Activated T-helper 2 cell treated with anti-CD3 and anti-CD28 coated beads, Interferon-gamma antibody, Interleukin-2, Interleukin-4, amounts not matched to agents 10 μg/mL and 5 μg/mL and 100 μg/mL, durations not matched to agents 14 hours and 24 hours and 36 hours (primary cell): ENCODE measurements around the gene MYORG. TPM values are rescaled to one million over a fixed set of nuclear protein-coding genes. Genes with fewer than 3 reads are reported as not detected.

Experiments
- DNase-seq: peaks from one replicate; pipeline ENCODE4 v3.0.0; 2021; ENCODE audit warnings: low spot score
- H3K27ac Mint-ChIP-seq: one replicate; pipeline ENCODE4 v1.8.0; 2021; ENCODE audit warnings: mixed read lengths
- H3K27me3 Mint-ChIP-seq: one replicate; pipeline ENCODE4 v1.8.0; 2021; ENCODE audit warnings: low read depth, mixed read lengths
- H3K36me3 Mint-ChIP-seq: one replicate; pipeline ENCODE4 v1.8.0; 2021; ENCODE audit warnings: low read depth, mixed read lengths
- H3K4me1 Mint-ChIP-seq: one replicate; pipeline ENCODE4 v1.8.0; 2021; ENCODE audit warnings: low read depth, mixed read lengths
- H3K4me3 Mint-ChIP-seq: one replicate; pipeline ENCODE4 v1.8.0; 2021; ENCODE audit warnings: low read depth, mild to moderate bottlenecking, moderate library complexity, mixed read lengths
- H3K9me3 Mint-ChIP-seq: one replicate; pipeline ENCODE4 v1.8.0; 2021; ENCODE audit warnings: mixed read lengths
- intact Hi-C: fragments of 100-400 bp; cut with micrococcal nuclease; formaldehyde crosslinking; loops from one replicate; pipeline ENCODE4 v1.15.1; 2023
- total RNA-seq: library from RNA; stranded (reverse); gene quantifications from 2 replicates; pipeline ENCODE4 v1.2.3, GENCODE V29; 2022

Gene MYORG
- total RNA-seq, 1 donor from 2014 or later: 1.6 TPM

GRCh38 chr9:34333836-34334235, 42.9 kb downstream of the MYORG start:
- Mint-ChIP-seq H3K4me1 (peaks cover 25% of the 10 kb centered on the region), H3K4me3 (no peak overlapping the region), H3K36me3 (peaks cover 8% of the 10 kb centered on the region), H3K9me3 (no peaks in the 10 kb centered on the region), H3K27ac (no peak overlapping the region), H3K27me3 (no peaks in the 10 kb centered on the region)
- no peak for DNase-seq
- intact Hi-C loops: loop anchor here (5.0 kb wide), 1 partner anchor 278 kb away; the partner anchor contains the start of gene RPP25L

GRCh38 chr9:34332076-34332964, 44.4 kb downstream of the MYORG start:
- no peak for DNase-seq
- intact Hi-C loops: loop anchor here (5.0 kb wide), 1 partner anchor 280 kb away; the partner anchor contains the start of gene RPP25L
- peaks cover 4% of the 10 kb centered on the region for H3K36me3 Mint-ChIP-seq
- H3K27me3 Mint-ChIP-seq: no peaks in the 10 kb centered on the region
- H3K27ac Mint-ChIP-seq: no peak overlapping the region
- no peaks in the 10 kb centered on the region for H3K9me3 Mint-ChIP-seq
- H3K4me3 Mint-ChIP-seq: peak overlapping the region; percentile 1
- peaks cover 32% of the 10 kb centered on the region for H3K4me1 Mint-ChIP-seq

GRCh38 chr9:34331196-34331595, 45.5 kb downstream of the MYORG start:
- Mint-ChIP-seq H3K4me3 (peak overlapping the region; percentile 31), H3K36me3 (peaks cover 4% of the 10 kb centered on the region), H3K27me3 (no peaks in the 10 kb centered on the region), H3K4me1 (peaks cover 38% of the 10 kb centered on the region), H3K27ac (peak overlapping the region; percentile 1), H3K9me3 (no peaks in the 10 kb centered on the region)
- no peak for DNase-seq
- intact Hi-C loops: loop anchor here (5.0 kb wide), 1 partner anchor 281 kb away; the partner anchor contains the start of gene RPP25L

GRCh38 chr9:34328987-34329832, 47.5 kb downstream of the MYORG start, which contains the start of the genes KIF24 and NUDT2:
Gene KIF24 (minus strand): TSS chr9:34329268. CDS start chr9:34311346, 17,922 bp downstream.
Gene NUDT2 (plus strand): TSS chr9:34329569. CDS start chr9:34339040, 9,471 bp downstream.
- no peaks in the 10 kb centered on the region for H3K36me3 Mint-ChIP-seq
- H3K27me3 Mint-ChIP-seq: no peaks in the 10 kb centered on the region
- peak within 1 kb of the TSS; percentile 98 for H3K4me3 Mint-ChIP-seq
- peak; percentile 97 for DNase-seq
- intact Hi-C loops: loop anchor here (1.0 kb wide), 4 partner anchors 50 to 206 kb away; partner anchors contain the start of genes DCAF12 and UBAP1
- H3K4me1 Mint-ChIP-seq: peaks cover 34% of the 10 kb centered on the region
- no peaks in the 10 kb centered on the region for H3K9me3 Mint-ChIP-seq
- peak within 1 kb of the TSS; percentile 94 for H3K27ac Mint-ChIP-seq

GRCh38 chr9:34328500-34328986, 48.2 kb downstream of the MYORG start:
- Mint-ChIP-seq H3K4me3 (peak overlapping the region; percentile 98), H3K36me3 (no peaks in the 10 kb centered on the region), H3K9me3 (no peaks in the 10 kb centered on the region), H3K27me3 (no peaks in the 10 kb centered on the region), H3K4me1 (peaks cover 34% of the 10 kb centered on the region), H3K27ac (peak overlapping the region; percentile 94)
- no peak for DNase-seq
- intact Hi-C loops: loop anchor here (1.0 kb wide), 1 partner anchor 205 kb away; no protein-coding TSS in a partner anchor

GRCh38 chr9:34326690-34327089, 50.0 kb downstream of the MYORG start:
- Mint-ChIP-seq H3K9me3 (no peaks in the 10 kb centered on the region), H3K27ac (no peak overlapping the region), H3K4me1 (peaks cover 22% of the 10 kb centered on the region), H3K4me3 (no peak overlapping the region), H3K36me3 (no peaks in the 10 kb centered on the region), H3K27me3 (no peaks in the 10 kb centered on the region)
- no peak for DNase-seq
- intact Hi-C loops: no loop called here

- DNase-seq: no peak
- Mint-ChIP-seq H3K4me1 (peaks cover 11% of the 10 kb centered on the region), H3K36me3 (no peaks in the 10 kb centered on the region), H3K4me3 (no peak overlapping the region), H3K27ac (no peak overlapping the region), H3K27me3 (no peaks in the 10 kb centered on the region), H3K9me3 (no peaks in the 10 kb centered on the region)
- intact Hi-C loops: no loop called here
Observed at GRCh38 chr9:34322899-34323591, 53.7 kb downstream of the MYORG start.

- no peaks in the 10 kb centered on the region for H3K27me3 Mint-ChIP-seq
- H3K36me3 Mint-ChIP-seq: no peaks in the 10 kb centered on the region
- no peak overlapping the region for H3K4me3 Mint-ChIP-seq
- no peaks in the 10 kb centered on the region for H3K9me3 Mint-ChIP-seq
- intact Hi-C loops: no loop called here
- H3K4me1 Mint-ChIP-seq: peaks cover 1% of the 10 kb centered on the region
- no peak for DNase-seq
- no peak overlapping the region for H3K27ac Mint-ChIP-seq
Observed at GRCh38 chr9:34321451-34321850, 55.2 kb downstream of the MYORG start.

GRCh38 chr9:34318163-34318790, 58.4 kb downstream of the MYORG start:
- Mint-ChIP-seq H3K27ac (no peak overlapping the region), H3K4me3 (no peak overlapping the region), H3K27me3 (no peaks in the 10 kb centered on the region), H3K4me1 (no peaks in the 10 kb centered on the region), H3K9me3 (no peaks in the 10 kb centered on the region), H3K36me3 (no peaks in the 10 kb centered on the region)
- intact Hi-C loops: no loop called here
- DNase-seq: no peak

- intact Hi-C loops: no loop called here
- H3K4me3 Mint-ChIP-seq: no peak overlapping the region
- H3K4me1 Mint-ChIP-seq: no peaks in the 10 kb centered on the region
- no peaks in the 10 kb centered on the region for H3K27me3 Mint-ChIP-seq
- H3K36me3 Mint-ChIP-seq: no peaks in the 10 kb centered on the region
- H3K9me3 Mint-ChIP-seq: no peaks in the 10 kb centered on the region
- no peak overlapping the region for H3K27ac Mint-ChIP-seq
- DNase-seq: no peak
Observed at GRCh38 chr9:34317436-34317835, 59.3 kb downstream of the MYORG start.
